Fibroblast of mammary gland (primary cell): ENCODE measurements around the gene TMEM87A.

Experiments used
- DNase-seq: peaks from one replicate; pipeline ENCODE4 v3.0.0-alpha.2; 2010; ENCODE audit warnings: low read depth
- H3K4me3 ChIP-seq: 2 replicates; pipeline ENCODE4 v1.5.1; 2011; ENCODE audit warnings: low read depth, mild to moderate bottlenecking, low read length, moderate library complexity; ENCODE audit not compliant: control insufficient read depth
- TF ChIP-seq, protein P1 (sequence below): conservative IDR thresholded peaks from 2 replicates; pipeline ENCODE4 v1.5.1; 2011; ENCODE audit warnings: low read depth, low read length, inconsistent platforms; ENCODE audit not compliant: control insufficient read depth, insufficient read depth

Gene TMEM87A

DNA sequence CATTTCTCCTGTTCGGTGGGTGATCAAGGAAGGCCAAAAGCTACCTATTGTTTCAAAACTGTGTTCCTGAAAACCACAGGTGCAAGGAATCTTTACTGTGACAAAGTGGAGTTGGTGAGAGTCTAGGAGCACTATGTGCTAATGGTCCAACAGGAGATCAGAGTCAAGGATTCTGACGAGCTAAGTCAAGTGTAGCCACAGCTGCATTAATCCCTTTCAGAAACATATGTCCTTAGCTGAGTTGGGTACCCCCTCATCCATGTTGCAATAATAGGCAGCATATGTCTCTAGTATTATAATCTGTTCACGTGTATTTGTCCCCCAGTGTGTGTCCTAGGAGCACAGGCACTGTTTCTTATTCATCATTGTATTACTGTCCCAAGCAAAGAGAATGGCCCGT lies 66.8 kb downstream of the TMEM87A start:
- DNase-seq: no peak
- no peak overlapping the region for H3K4me3 ChIP-seq
- TF ChIP-seq, protein P1, sequence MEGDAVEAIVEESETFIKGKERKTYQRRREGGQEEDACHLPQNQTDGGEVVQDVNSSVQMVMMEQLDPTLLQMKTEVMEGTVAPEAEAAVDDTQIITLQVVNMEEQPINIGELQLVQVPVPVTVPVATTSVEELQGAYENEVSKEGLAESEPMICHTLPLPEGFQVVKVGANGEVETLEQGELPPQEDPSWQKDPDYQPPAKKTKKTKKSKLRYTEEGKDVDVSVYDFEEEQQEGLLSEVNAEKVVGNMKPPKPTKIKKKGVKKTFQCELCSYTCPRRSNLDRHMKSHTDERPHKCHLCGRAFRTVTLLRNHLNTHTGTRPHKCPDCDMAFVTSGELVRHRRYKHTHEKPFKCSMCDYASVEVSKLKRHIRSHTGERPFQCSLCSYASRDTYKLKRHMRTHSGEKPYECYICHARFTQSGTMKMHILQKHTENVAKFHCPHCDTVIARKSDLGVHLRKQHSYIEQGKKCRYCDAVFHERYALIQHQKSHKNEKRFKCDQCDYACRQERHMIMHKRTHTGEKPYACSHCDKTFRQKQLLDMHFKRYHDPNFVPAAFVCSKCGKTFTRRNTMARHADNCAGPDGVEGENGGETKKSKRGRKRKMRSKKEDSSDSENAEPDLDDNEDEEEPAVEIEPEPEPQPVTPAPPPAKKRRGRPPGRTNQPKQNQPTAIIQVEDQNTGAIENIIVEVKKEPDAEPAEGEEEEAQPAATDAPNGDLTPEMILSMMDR: no peak

DNA sequence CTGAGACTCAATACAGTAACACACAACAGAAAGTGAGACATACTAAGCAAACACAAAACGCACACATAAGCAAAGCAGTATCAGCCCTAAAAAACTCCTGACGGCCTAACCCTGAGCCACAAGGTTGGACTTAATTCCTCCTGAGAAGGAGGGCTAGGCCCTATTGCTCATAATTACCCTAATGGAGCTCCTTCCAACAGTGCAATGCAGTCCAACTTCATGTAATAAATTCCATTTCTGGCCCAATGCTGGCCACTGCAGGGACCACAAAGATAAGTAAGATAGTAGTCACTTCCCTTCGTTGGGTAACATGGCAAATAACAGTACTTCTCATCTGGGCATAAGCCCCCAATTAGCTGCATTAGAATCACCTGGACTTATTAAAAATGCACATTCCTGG lies 69.3 kb downstream of the TMEM87A start:
- DNase-seq: peak; percentile 67
- H3K4me3 ChIP-seq: no peak overlapping the region
- TF ChIP-seq, protein P1: no peak

DNA sequence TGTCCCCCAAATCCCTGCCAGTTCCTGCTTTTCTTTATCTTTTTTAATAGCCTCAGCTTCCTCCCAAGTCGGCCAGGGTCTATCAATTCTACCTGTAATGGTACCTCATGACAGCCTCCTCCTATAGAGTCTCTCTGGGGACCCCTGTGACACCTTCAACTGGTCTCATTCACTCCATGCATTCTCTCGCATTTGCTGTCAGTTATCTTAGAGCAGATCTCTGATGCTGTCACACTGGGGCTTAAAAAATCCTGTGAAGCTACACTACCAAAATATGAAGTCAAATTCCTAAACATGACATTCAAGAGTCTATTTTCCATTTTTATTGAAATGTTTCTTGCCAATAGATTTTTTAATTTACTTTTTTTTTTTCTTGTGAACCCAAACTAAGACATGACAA lies 70.6 kb downstream of the TMEM87A start:
- no peak overlapping the region for H3K4me3 ChIP-seq
- TF ChIP-seq, protein P1: no peak
- no peak for DNase-seq

DNA sequence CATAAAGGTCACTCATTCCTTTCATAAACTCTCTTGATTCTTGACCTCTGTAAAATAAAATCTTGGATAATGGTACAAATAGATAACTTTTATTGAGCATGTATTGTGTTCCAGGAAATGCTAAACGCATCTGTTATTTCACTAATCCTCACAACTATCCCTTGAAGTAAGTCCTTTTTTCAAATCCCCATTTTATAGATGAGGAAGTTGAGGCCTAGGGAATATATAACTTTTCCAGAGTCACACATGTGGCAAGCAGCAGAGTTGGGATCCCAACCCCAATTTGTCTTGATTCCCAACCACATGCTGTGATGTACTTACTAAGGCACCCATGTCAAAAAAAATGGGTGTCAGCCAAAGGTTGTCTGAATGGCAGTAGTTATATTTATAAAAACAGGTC lies 71.4 kb downstream of the TMEM87A start:
- no peak overlapping the region for H3K4me3 ChIP-seq
- no peak for DNase-seq
- TF ChIP-seq, protein P1: no peak

DNA sequence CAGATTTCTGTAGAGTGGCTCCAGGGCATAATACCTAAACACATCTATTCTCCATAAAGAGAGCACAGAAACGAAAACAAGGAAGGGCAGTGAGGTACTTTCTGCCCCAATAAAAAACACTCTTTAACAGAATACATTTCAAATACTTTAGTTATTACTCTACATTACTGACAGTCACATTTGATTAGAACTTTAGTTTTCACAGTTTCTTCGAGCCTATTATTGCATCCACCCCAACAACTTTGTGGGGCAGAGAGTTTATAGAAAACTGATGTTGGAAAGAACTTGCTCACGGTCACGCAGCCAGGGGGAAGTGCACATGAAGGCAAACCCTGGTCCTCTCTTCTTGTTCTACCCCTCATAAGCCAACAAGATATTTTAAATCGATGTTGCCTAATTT lies 74.1 kb downstream of the TMEM87A start:
- no peak for DNase-seq

DNA sequence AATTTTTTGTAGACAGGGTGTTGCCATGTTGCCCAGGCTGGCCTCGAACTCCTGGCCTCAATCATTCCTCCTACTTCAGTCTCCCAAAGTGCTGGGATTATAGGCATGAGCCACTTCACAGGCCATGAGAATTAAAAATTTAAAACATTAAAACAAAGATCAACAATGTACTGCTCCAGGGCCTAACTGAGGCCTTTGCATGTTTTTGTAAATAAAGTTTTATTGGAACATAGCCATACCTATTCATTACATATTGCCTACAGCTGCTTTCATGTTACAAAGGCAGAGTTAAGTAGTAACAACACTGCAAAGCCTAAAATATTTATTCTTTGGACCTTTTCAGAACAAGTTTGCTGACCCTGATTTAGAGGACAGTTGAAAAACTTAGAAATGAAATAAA lies 74.7 kb downstream of the TMEM87A start:
- DNase-seq: no peak

More for the DNA sequence above, 74.1 kb downstream of the TMEM87A start:
- TF ChIP-seq, protein P1: no peak
- no peak overlapping the region for H3K4me3 ChIP-seq

DNA sequence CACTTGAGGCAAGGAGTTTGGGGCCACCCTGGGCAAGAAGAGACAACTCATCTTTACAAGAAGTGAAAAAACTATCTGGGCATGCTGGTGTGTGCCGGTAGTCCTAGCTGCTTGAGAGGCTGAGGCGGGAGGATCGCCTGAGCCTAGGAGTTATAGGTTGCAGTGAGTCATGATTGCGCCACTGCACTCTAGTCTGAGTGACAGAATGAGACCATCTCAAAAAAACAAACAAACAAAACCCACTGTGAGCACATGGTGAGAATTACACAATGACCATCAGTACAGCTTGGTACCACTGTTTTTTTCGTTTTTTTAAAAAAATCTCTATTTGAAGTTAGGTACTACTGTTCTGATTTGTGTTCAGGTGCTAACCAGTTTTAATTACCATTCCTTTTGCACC lies 78.7 kb downstream of the TMEM87A start:
- DNase-seq: peak; percentile 89
- H3K4me3 ChIP-seq: no peak overlapping the region
- TF ChIP-seq, protein P1: no peak

More for the DNA sequence above, 74.7 kb downstream of the TMEM87A start:
- TF ChIP-seq, protein P1: no peak
- H3K4me3 ChIP-seq: no peak overlapping the region
